Kidney epithelial cell (primary cell): ENCODE results near the gene CST6. TPM values are rescaled to one million over a fixed set of nuclear protein-coding genes. Genes with fewer than 3 reads are reported as not detected.

Experiments
- DNase-seq: peaks from one replicate; pipeline ENCODE4 v3.0.0-alpha.2; 2010; ENCODE audit warnings: low read depth
- H3K27me3 ChIP-seq: 2 replicates; pipeline ENCODE4 v1.6.0; 2011; ENCODE audit warnings: low read length; ENCODE audit not compliant: control insufficient read depth, insufficient read depth
- H3K36me3 ChIP-seq: 2 replicates; pipeline ENCODE4 v1.5.1; 2011; ENCODE audit warnings: low read length; ENCODE audit not compliant: control insufficient read depth, insufficient read depth
- H3K4me3 ChIP-seq: 2 replicates; pipeline ENCODE4 v1.5.1; 2011; ENCODE audit warnings: low read depth, mild to moderate bottlenecking, control low read depth, low read length
- total RNA-seq: library from RNA; depleted of rRNA; stranded (reverse); fragments of >200 nt; gene quantifications from 2 replicates; pipeline ENCODE4 v1.2.3, GENCODE V29; 2015
- TF ChIP-seq, protein P1 (sequence below): IDR thresholded peaks from 2 replicates; pipeline ENCODE4 v1.5.1; 2011; ENCODE audit warnings: mild to moderate bottlenecking, moderate library complexity, low read length, control low read depth, inconsistent platforms; ENCODE audit not compliant: insufficient read depth, poor library complexity, severe bottlenecking

CST6 gene
- total RNA-seq, 1 donor from 2014 or later, result 59.8 TPM

DNA sequence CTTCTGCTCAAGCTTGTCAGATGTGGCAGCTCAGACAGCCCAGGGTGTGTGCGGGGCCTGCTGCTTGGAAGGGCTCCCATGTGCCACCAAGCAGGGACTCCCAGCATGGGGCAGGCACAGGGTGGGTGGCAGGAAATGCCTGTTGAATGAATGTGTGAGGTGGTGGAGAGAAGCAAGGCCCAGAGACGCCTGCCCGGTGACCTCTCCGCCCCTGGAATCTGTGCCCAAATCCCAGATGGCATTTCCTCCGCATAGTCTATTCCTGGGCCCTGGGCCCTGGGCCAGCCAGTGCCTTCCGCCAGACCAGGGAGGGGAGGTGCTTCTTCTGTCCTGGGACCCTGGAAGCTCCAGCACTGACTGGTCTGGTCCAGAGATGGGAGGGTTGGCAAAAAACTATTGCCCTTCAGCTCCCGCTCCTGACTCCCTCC, 3.7 kb downstream of the CST6 start:
- TF ChIP-seq, protein P1, sequence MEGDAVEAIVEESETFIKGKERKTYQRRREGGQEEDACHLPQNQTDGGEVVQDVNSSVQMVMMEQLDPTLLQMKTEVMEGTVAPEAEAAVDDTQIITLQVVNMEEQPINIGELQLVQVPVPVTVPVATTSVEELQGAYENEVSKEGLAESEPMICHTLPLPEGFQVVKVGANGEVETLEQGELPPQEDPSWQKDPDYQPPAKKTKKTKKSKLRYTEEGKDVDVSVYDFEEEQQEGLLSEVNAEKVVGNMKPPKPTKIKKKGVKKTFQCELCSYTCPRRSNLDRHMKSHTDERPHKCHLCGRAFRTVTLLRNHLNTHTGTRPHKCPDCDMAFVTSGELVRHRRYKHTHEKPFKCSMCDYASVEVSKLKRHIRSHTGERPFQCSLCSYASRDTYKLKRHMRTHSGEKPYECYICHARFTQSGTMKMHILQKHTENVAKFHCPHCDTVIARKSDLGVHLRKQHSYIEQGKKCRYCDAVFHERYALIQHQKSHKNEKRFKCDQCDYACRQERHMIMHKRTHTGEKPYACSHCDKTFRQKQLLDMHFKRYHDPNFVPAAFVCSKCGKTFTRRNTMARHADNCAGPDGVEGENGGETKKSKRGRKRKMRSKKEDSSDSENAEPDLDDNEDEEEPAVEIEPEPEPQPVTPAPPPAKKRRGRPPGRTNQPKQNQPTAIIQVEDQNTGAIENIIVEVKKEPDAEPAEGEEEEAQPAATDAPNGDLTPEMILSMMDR, result no peak
- DNase-seq, result no peak
- Histone ChIP-seq H3K4me3 (no peak overlapping the region), H3K36me3 (no peaks in the 10 kb centered on the region), H3K27me3 (peaks cover 2% of the 10 kb centered on the region)

DNA sequence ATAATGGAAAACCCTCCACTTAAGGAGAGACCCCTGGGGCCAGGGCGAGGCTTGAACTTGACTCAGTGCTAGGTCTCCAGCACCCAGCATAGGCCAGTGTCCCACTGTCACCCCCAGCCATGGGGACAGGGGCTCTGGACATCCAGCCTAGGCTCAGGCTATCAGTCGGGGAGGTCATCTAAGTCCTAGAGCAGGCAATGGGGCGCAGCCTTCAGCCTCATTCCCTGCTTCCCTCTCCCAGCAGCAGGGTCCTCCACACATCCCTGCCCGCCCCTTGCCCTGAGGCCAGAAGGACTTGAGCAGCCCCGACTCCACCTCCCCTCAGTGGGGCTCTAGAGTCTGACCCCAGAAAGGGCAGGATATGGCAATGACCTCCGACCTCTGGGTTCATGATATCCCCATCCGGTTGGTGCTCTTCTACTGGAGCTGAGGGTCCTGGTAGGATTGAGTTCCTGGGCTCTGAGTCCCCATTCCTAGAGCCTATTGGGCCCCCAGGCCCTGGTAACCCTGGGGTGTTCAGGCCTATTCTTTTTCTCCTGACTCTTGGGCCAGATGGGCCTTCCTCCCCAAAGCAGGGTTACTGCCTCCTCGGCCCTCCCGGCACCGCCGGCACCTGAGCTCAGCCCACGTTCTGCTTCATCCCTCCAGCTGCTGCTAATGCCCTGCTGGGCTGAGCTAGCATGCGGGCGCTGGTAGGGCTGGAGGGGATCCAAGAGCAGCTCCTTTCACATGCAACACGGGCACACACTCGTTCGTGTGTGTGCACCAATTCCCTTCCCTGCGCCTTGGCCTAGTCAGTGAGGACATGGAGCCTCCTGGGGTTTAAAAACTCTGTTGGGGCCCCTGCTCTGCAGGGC, 4.4 kb downstream of the CST6 start:
- H3K4me3 ChIP-seq, result no peak overlapping the region
- H3K27me3 ChIP-seq, result peaks cover 2% of the 10 kb centered on the region
- TF ChIP-seq, protein P1, result no peak
- DNase-seq, result no peak
- no peaks in the 10 kb centered on the region for H3K36me3 ChIP-seq

DNA sequence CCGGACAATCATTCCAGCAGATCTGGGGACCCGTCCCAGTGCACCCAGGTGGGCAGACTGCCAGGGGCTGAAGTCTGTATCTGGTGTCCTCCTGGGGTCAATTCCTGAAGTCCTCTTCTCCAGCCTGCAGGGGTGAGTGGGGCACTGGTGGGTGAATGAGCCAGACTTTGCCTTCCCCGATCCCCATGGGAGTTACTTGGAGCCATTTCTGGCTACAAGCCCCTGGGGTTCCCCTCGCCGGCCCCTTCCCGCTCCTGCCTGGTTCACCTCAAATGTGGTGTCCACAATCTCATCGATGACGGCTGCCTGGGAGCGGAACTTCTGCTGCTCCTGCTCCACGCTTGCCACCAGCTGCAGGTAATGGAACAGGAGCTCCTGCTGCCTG, 5.0 kb downstream of the CST6 start:
- peaks cover 2% of the 10 kb centered on the region for H3K27me3 ChIP-seq
- DNase-seq, result no peak
- H3K4me3 ChIP-seq, result no peak overlapping the region
- TF ChIP-seq, protein P1, result no peak
- H3K36me3 ChIP-seq, result no peaks in the 10 kb centered on the region

DNA sequence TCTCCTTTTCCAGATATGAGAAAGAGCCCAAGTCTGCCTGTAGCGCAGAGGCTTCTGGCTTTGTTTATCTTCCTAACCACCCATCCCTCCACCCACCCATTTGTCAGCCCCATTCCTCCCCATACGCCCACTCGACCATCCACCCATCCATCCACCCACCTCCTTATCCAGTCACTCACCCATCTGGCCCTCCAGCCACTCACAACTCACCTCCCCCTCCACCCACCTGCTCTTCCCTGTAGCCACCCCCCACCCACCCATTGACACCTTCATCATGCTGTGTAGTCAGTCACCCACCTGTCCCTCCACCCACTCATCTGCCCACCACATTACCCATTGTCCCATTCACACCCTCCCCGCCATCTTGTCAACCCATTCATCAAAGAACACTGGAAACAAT, 5.5 kb downstream of the CST6 start:
- Histone ChIP-seq H3K4me3 (no peak overlapping the region), H3K36me3 (no peaks in the 10 kb centered on the region), H3K27me3 (no peaks in the 10 kb centered on the region)
- no peak for DNase-seq
- TF ChIP-seq, protein P1, result no peak

DNA sequence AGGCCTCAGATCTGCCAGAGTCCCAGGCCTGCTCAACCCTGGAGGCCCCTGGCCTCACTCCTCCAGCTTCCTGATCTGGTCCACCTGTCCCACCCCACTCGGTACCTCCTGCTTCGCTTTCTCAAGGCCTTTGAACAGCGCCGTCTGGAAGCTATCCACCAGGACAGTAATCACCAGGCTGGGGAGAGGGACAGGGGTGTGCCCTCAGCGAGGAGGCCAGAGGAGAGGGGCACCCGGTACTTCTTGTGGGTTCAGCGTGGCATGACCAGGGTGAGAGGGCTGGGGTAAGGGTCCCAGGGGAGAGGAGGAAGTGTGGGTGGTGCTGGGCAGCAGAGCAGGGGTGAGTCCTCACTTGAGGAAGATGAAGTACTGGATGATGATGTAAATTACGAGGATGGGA, 8.4 kb downstream of the CST6 start:
- DNase-seq, result no peak
- Histone ChIP-seq H3K4me3 (no peak overlapping the region), H3K36me3 (no peaks in the 10 kb centered on the region), H3K27me3 (peaks cover 4% of the 10 kb centered on the region)
- TF ChIP-seq, protein P1, result no peak
